Naive thymus-derived CD4-positive, alpha-beta T cell (primary cell): ENCODE results near the gene PTPRF. TPM values are rescaled to one million over a fixed set of nuclear protein-coding genes. Genes with fewer than 3 reads are reported as not detected.

Source experiments
- ATAC-seq: fragments of 150-1000 bp; cut with Tn5 transposase; 2 replicates; pipeline ENCODE4 v1.10.0; 2021; ENCODE audit warnings: mild to moderate bottlenecking, moderate library complexity
- CTCF ChIA-PET: fragments of 350-600 bp; sonication (Branson Sonifier 250); formaldehyde crosslinking; loops from one replicate; lab custom pipeline; 2021; ENCODE audit warnings: antibody characterized with exemption; lab: Charles Lee
- POLR2A ChIA-PET: fragments of 350-600 bp; sonication (Branson Sonifier 250); formaldehyde crosslinking; loops from one replicate; lab custom pipeline; 2021; ENCODE audit warnings: antibody characterized with exemption, inconsistent platforms; lab: Charles Lee
- DNase-seq, 9 donors: peaks; one replicate each; pipeline versions ENCODE4 v3.0.0 to v3.0.0-alpha.2; 2020 to 2022; ENCODE audit warnings: mixed read lengths in 1 of 9
- H3K27ac ChIP-seq: one replicate; pipeline ENCODE4 v1.7.0; 2013; ENCODE audit warnings: mild to moderate bottlenecking, low read depth, low read length, moderate library complexity
- H3K27me3 ChIP-seq, 2 donors: one replicate each; pipeline ENCODE4 v1.7.0; 2013; ENCODE audit warnings: low read length in 2 of 2, mild to moderate bottlenecking in 2 of 2, moderate library complexity in 2 of 2; ENCODE audit not compliant: control insufficient read depth in 2 of 2, insufficient read depth in 2 of 2
- H3K36me3 ChIP-seq, 3 experiments: 1 replicate in 2 of 3; 2 replicates in 1 of 3; pipeline ENCODE4 v1.7.0; 2013; ENCODE audit warnings: low read length in 3 of 3, mild to moderate bottlenecking in 3 of 3, moderate library complexity in 1 of 3; ENCODE audit not compliant: insufficient read depth in 3 of 3, control insufficient read depth in 2 of 3
- H3K4me1 ChIP-seq, 2 donors: one replicate each; pipeline ENCODE4 v1.7.0; 2013; ENCODE audit warnings: low read length in 2 of 2, mild to moderate bottlenecking in 2 of 2, moderate library complexity in 1 of 2; ENCODE audit not compliant: control insufficient read depth in 2 of 2, insufficient read depth in 2 of 2
- H3K4me3 ChIP-seq: 2 replicates; pipeline ENCODE4 v1.7.0; 2013; ENCODE audit warnings: mild to moderate bottlenecking, low read length
- H3K9me3 ChIP-seq, 3 experiments: 1 replicate in 2 of 3; 2 replicates in 1 of 3; pipeline ENCODE4 v1.7.0; 2013; ENCODE audit warnings: low read length in 3 of 3; ENCODE audit not compliant: control insufficient read depth in 2 of 3
- H3K27ac Mint-ChIP-seq, 9 donors: one replicate each; pipeline ENCODE4 v1.8.0; 2020 to 2022; ENCODE audit warnings: mixed read lengths in 9 of 9, mild to moderate bottlenecking in 8 of 9, moderate library complexity in 5 of 9, inconsistent platforms in 2 of 9
- H3K27me3 Mint-ChIP-seq, 5 donors: one replicate each; pipeline ENCODE4 v1.8.0; 2021 to 2022; ENCODE audit warnings: mixed read lengths in 5 of 5, mild to moderate bottlenecking in 1 of 5
- H3K36me3 Mint-ChIP-seq, 5 donors: one replicate each; pipeline ENCODE4 v1.8.0; 2020 to 2022; ENCODE audit warnings: mixed read lengths in 5 of 5, mild to moderate bottlenecking in 3 of 5, inconsistent platforms in 1 of 5
- H3K4me1 Mint-ChIP-seq, 7 donors: one replicate each; pipeline ENCODE4 v1.8.0; 2020 to 2022; ENCODE audit warnings: mixed read lengths in 7 of 7, mild to moderate bottlenecking in 3 of 7, inconsistent platforms in 1 of 7
- H3K4me3 Mint-ChIP-seq, 10 donors: one replicate each; pipeline ENCODE4 v1.8.0; 2020 to 2022; ENCODE audit warnings: mild to moderate bottlenecking in 10 of 10, mixed read lengths in 10 of 10, moderate library complexity in 6 of 10, inconsistent platforms in 2 of 10
- H3K9me3 Mint-ChIP-seq, 11 donors: one replicate each; pipeline ENCODE4 v1.8.0; 2020 to 2022; ENCODE audit warnings: mixed read lengths in 11 of 11, mild to moderate bottlenecking in 4 of 11, inconsistent platforms in 1 of 11, moderate library complexity in 1 of 11
- intact Hi-C, 2 donors: fragments of 100-400 bp; cut with micrococcal nuclease; formaldehyde crosslinking; loops; one replicate each; pipeline ENCODE4 v1.15.1; 2023
- polyA plus RNA-seq, 2 donors: library from polyadenylated mRNA; unstranded; fragments of 300-500 nt; fragmentation: Illumina TruSeq; gene quantifications; one replicate each; pipeline ENCODE4 v1.2.3, GENCODE V29; 2021
- total RNA-seq, 6 experiments: library from RNA in 5 of 6; stranded (reverse) in 5 of 6; gene quantifications; 1 replicate in 5 of 6; 2 replicates in 1 of 6; pipeline ENCODE4 v1.2.3 and lab custom pipeline; 2021 to 2026

The PTPRF gene
- total and polyA plus RNA-seq, 7 experiments from 2014 or later, result 0.49 to 2.3 (median 1.8) TPM; not detected in 4

DNA sequence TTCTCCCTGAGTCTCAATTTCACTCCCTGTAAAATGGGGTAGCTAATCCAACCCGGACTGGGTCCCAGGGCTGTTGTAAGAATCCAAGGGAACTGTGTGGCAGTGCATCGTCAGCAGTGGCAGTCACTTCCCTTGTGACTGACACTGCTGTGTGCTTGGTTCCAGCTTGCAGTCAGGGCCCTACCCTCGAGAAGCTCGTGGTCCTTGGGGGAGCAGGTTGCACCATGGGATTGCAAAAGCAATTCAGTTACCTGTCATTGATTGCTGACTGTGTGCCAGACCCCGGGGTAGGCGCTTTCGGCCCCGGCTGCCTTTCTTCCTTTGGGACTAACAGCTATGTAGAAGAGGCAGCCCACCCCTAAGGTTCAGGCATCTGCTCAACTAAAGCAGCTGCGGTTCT, 2.9 kb downstream of the PTPRF start:
- H3K4me1 Mint-ChIP-seq, result peaks cover 16 to 38% (median 22%) of the 10 kb centered on the region in 7 donors
- no peaks in the 10 kb centered on the region for H3K36me3 ChIP-seq
- H3K4me3 Mint-ChIP-seq, result peak overlapping the region in 1 of 10 donors; percentile 3
- H3K9me3 ChIP-seq, result no peaks in the 10 kb centered on the region
- H3K27me3 Mint-ChIP-seq, result peaks cover 32 to 45% (median 42%) of the 10 kb centered on the region in 5 donors
- ATAC-seq, result no peak
- ChIA-PET POLR2A (no interaction called here), CTCF (no interaction called here)
- H3K4me3 ChIP-seq, result no peak overlapping the region
- H3K27ac ChIP-seq, result no peak overlapping the region
- H3K9me3 Mint-ChIP-seq, result peaks cover 0 to 3% (median 0%) of the 10 kb centered on the region in 11 donors
- H3K36me3 Mint-ChIP-seq, result peaks cover 0 to 4% (median 0%) of the 10 kb centered on the region in 5 donors
- H3K4me1 ChIP-seq, result peaks cover 0 to 3% of the 10 kb centered on the region in 2 donors
- H3K27ac Mint-ChIP-seq, result no peak overlapping the region
- H3K27me3 ChIP-seq, result peaks cover 8 to 9% of the 10 kb centered on the region in 2 donors
- intact Hi-C loops, result loop anchor here in 1 of 2 donors (5.0 kb wide), 1 partner anchor 306 kb away; no protein-coding TSS in a partner anchor
- DNase-seq, result no peak

GRCh38 chr1:43534256-43534655, 3.6 kb downstream of the PTPRF start:
- no peak overlapping the region for H3K27ac ChIP-seq
- H3K4me3 ChIP-seq, result no peak overlapping the region
- Mint-ChIP-seq H3K4me1 (peaks cover 17 to 42% (median 24%) of the 10 kb centered on the region in 7 donors), H3K4me3 (no peak overlapping the region), H3K9me3 (peaks cover 0 to 3% (median 0%) of the 10 kb centered on the region in 11 donors), H3K27ac (no peak overlapping the region), H3K27me3 (peaks cover 28 to 42% (median 38%) of the 10 kb centered on the region in 5 donors), H3K36me3 (peaks cover 0 to 4% (median 0%) of the 10 kb centered on the region in 5 donors)
- H3K36me3 ChIP-seq, result no peaks in the 10 kb centered on the region
- no peak for ATAC-seq
- peaks cover 0 to 3% of the 10 kb centered on the region in 2 donors for H3K4me1 ChIP-seq
- ChIA-PET CTCF (no interaction called here), POLR2A (no interaction called here)
- DNase-seq, result no peak
- no peaks in the 10 kb centered on the region for H3K9me3 ChIP-seq
- intact Hi-C loops, result loop anchor here in 1 of 2 donors (5.0 kb wide), 1 partner anchor 307 kb away; no protein-coding TSS in a partner anchor
- H3K27me3 ChIP-seq, result peaks cover 8 to 9% of the 10 kb centered on the region in 2 donors

GRCh38 chr1:43536196-43536863, 5.6 kb downstream of the PTPRF start:
- H3K4me1 Mint-ChIP-seq, result peaks cover 5 to 29% (median 10%) of the 10 kb centered on the region in 7 donors
- no peaks in the 10 kb centered on the region for H3K36me3 ChIP-seq
- H3K36me3 Mint-ChIP-seq, result peaks cover 0 to 3% (median 0%) of the 10 kb centered on the region in 5 donors
- peaks cover 0 to 3% (median 0%) of the 10 kb centered on the region in 11 donors for H3K9me3 Mint-ChIP-seq
- H3K27me3 Mint-ChIP-seq, result peaks cover 14 to 28% (median 23%) of the 10 kb centered on the region in 5 donors
- intact Hi-C loops, result no loop called here
- no peak for ATAC-seq
- no peak overlapping the region for H3K4me3 Mint-ChIP-seq
- no peak overlapping the region for H3K27ac ChIP-seq
- DNase-seq, result no peak
- H3K27ac Mint-ChIP-seq, result no peak overlapping the region
- no peaks in the 10 kb centered on the region for H3K9me3 ChIP-seq
- ChIA-PET CTCF (no interaction called here), POLR2A (no interaction called here)
- H3K4me3 ChIP-seq, result no peak overlapping the region
- no peaks in the 10 kb centered on the region for H3K27me3 ChIP-seq
- no peaks in the 10 kb centered on the region for H3K4me1 ChIP-seq

DNA sequence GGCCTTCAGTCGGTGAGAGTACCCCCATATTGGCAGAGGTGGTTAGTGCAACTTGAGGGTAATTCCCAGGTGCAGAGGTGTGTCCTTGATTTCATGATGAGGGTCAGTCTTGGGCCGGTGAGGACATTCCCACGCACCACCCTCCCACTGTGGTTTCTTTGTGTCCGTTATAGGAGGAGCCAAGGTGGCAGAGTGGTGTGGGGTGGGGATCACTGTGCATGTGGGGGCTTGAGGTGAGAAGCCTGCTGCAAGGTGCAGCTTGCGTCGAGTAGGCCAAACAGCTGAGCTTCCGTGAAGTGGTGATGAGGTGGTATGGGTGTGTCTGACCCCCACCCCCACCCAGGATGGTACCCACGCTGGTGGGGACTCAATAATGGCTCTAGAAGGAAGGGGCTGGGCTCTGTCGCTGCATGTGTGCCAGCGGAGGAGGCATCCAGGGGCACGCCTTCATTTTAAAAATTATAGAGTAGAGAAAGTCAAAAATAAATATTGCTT, 6.2 kb downstream of the PTPRF start:
- no peaks in the 10 kb centered on the region for H3K4me1 ChIP-seq
- H3K9me3 ChIP-seq, result no peaks in the 10 kb centered on the region
- ATAC-seq (no peak), DNase-seq (no peak)
- no peaks in the 10 kb centered on the region for H3K36me3 ChIP-seq
- H3K9me3 Mint-ChIP-seq, result peaks cover 0 to under 1% (median 0%) of the 10 kb centered on the region in 11 donors
- CTCF ChIA-PET, result no interaction called here
- peaks cover 11 to 25% (median 20%) of the 10 kb centered on the region in 5 donors for H3K27me3 Mint-ChIP-seq
- H3K27me3 ChIP-seq, result no peaks in the 10 kb centered on the region
- POLR2A ChIA-PET, result no interaction called here
- H3K27ac Mint-ChIP-seq, result no peak overlapping the region
- no peak overlapping the region for H3K27ac ChIP-seq
- intact Hi-C loops, result no loop called here
- peaks cover 2 to 25% (median 7%) of the 10 kb centered on the region in 7 donors for H3K4me1 Mint-ChIP-seq
- peaks cover 0 to under 1% (median 0%) of the 10 kb centered on the region in 5 donors for H3K36me3 Mint-ChIP-seq
- H3K4me3 ChIP-seq, result no peak overlapping the region
- no peak overlapping the region for H3K4me3 Mint-ChIP-seq

DNA sequence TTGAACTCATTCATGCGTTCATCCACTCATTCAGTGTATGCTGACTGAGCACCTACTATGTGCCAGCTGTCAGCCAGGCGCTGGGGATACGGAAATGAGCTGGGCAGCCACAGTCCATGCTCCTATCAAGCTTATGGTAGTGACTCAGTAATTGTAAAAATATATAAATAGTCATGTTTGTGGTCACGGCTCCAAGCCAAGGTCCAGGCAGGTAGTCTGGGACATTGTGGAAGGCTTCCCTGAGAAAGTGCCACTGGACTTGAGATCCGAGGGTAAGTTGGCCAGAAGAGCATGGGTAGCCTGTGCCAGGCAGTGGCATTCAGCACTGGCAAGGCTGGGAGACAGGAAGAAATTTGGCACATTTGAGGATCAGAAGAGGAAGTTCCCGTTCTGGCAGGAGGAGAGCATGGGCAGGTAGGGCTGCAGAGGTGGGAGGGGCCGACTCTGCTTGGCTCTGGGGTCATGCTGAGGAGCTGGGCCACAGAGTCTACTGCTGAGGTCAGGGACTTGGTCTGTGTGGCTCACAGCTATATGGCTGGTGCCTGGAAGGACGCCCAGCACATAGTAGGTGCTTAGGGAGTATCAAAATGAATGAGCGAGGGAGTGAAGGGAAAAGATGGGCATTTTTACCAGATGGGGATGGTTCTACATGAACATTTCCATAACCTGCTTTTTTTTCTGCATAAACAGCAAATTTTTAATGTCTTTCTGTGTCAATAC, 6.9 kb downstream of the PTPRF start:
- Mint-ChIP-seq H3K4me3 (no peak overlapping the region), H3K27ac (peak overlapping the region in 1 of 9 donors; percentile 17), H3K36me3 (no peaks in the 10 kb centered on the region), H3K27me3 (peaks cover 4 to 18% (median 13%) of the 10 kb centered on the region in 5 donors), H3K9me3 (no peaks in the 10 kb centered on the region), H3K4me1 (peaks cover 2 to 22% (median 5%) of the 10 kb centered on the region in 7 donors)
- DNase-seq (no peak), ATAC-seq (no peak)
- POLR2A ChIA-PET, result no interaction called here
- Histone ChIP-seq H3K27me3 (no peaks in the 10 kb centered on the region), H3K4me3 (no peak overlapping the region), H3K27ac (no peak overlapping the region), H3K36me3 (no peaks in the 10 kb centered on the region), H3K9me3 (no peaks in the 10 kb centered on the region), H3K4me1 (no peaks in the 10 kb centered on the region)
- CTCF ChIA-PET, result no interaction called here
- intact Hi-C loops, result no loop called here

GRCh38 chr1:43538143-43538487, 7.4 kb downstream of the PTPRF start:
- ChIA-PET POLR2A (no interaction called here), CTCF (no interaction called here)
- no peak overlapping the region for H3K27ac Mint-ChIP-seq
- Histone ChIP-seq H3K27ac (no peak overlapping the region), H3K36me3 (no peaks in the 10 kb centered on the region), H3K9me3 (no peaks in the 10 kb centered on the region), H3K4me1 (no peaks in the 10 kb centered on the region), H3K4me3 (no peak overlapping the region), H3K27me3 (no peaks in the 10 kb centered on the region)
- DNase-seq (no peak), ATAC-seq (no peak)
- H3K36me3 Mint-ChIP-seq, result no peaks in the 10 kb centered on the region
- peaks cover 0 to 13% (median 8%) of the 10 kb centered on the region in 5 donors for H3K27me3 Mint-ChIP-seq
- no peaks in the 10 kb centered on the region for H3K9me3 Mint-ChIP-seq
- peak overlapping the region in 1 of 10 donors; percentile 13 for H3K4me3 Mint-ChIP-seq
- intact Hi-C loops, result no loop called here
- peaks cover 2 to 22% (median 5%) of the 10 kb centered on the region in 7 donors for H3K4me1 Mint-ChIP-seq
